HG03025 (cell line): ENCODE data around the gene TIMP4.

ENCODE experiments used
- ATAC-seq: cut with Tn5 transposase; IDR thresholded peaks from one replicate; pipeline ENCODE4 v1.9.1; 2021; ENCODE audit warnings: mild to moderate bottlenecking, moderate library complexity; ENCODE audit not compliant: unreplicated experiment, low FRiP score

Gene TIMP4

GRCh38 chr3:12114251-12114650 lies 44.5 kb downstream of the TIMP4 start:
- ATAC-seq = no peak

- no peak for ATAC-seq
Observed at GRCh38 chr3:12107071-12107713, 51.5 kb downstream of the TIMP4 start.
